Suprapubic skin (tissue), 4 donors: ENCODE data around the gene GALNT18. TPM values are rescaled to one million over a fixed set of nuclear protein-coding genes. Genes with fewer than 3 reads are reported as not detected.

ENCODE experiments used
- DNase-seq, 2 donors: peaks; one replicate each; pipeline ENCODE4 v3.0.0-alpha.2; 2019; ENCODE audit warnings: low spot score in 2 of 2
- H3K27ac ChIP-seq: fragments of 200-600 bp; sonication (generic); one replicate; pipeline ENCODE4 v1.5.1; 2019
- H3K27me3 ChIP-seq: fragments of 200-600 bp; sonication (generic); one replicate; pipeline ENCODE4 v1.5.1; 2019
- H3K36me3 ChIP-seq: fragments of 200-600 bp; sonication (generic); one replicate; pipeline ENCODE4 v1.5.1; 2019
- H3K4me1 ChIP-seq: fragments of 200-600 bp; sonication (generic); one replicate; pipeline ENCODE4 v1.5.1; 2019
- H3K4me3 ChIP-seq: fragments of 200-600 bp; sonication (generic); one replicate; pipeline ENCODE4 v1.5.1; 2019; ENCODE audit warnings: mild to moderate bottlenecking
- H3K9me3 ChIP-seq: fragments of 200-600 bp; sonication (generic); one replicate; pipeline ENCODE4 v1.5.1; 2019
- EP300 ChIP-seq: sonication (generic); formaldehyde crosslinking; IDR thresholded peaks from one replicate; pipeline ENCODE4 v1.6.1; 2017; ENCODE audit warnings: antibody characterized with exemption
- POLR2A ChIP-seq, 2 donors: fragments of 450-650 bp; IDR thresholded peaks; one replicate each; pipeline ENCODE4 v1.6.1; 2017; ENCODE audit warnings: antibody characterized with exemption in 2 of 2, mild to moderate bottlenecking in 2 of 2, moderate library complexity in 2 of 2
- POLR2AphosphoS5 ChIP-seq, 3 donors: sonication (generic); formaldehyde crosslinking; IDR thresholded peaks; one replicate each; pipeline ENCODE4 v1.6.1; 2017; ENCODE audit warnings: antibody characterized with exemption in 3 of 3
- WGBS: methylation state at CpG from one replicate; pipeline ENCODE4 v1.1.5; 2018; 5-methylcytosine and 5-hydroxymethylcytosine counted together
- total RNA-seq, 4 donors: library from RNA; depleted of rRNA; stranded (reverse); fragments of >200 nt; gene quantifications; one replicate each; pipeline ENCODE4 v1.1.0, GENCODE V29; 2016
- TF ChIP-seq, protein P1 (sequence below), 2 donors: fragments of 200-600 bp in 1 of 2; fragments of 450-650 bp in 1 of 2; sonication (generic) in 1 of 2; IDR thresholded peaks; one replicate each; pipeline ENCODE4 v1.5.1; 2016 to 2019; ENCODE audit warnings: antibody characterized with exemption in 2 of 2, mild to moderate bottlenecking in 1 of 2, moderate library complexity in 1 of 2

The GALNT18 gene
- total RNA-seq, 4 donors from 2014 or later: 20.6 to 26.0 (median 23.1) TPM

DNA sequence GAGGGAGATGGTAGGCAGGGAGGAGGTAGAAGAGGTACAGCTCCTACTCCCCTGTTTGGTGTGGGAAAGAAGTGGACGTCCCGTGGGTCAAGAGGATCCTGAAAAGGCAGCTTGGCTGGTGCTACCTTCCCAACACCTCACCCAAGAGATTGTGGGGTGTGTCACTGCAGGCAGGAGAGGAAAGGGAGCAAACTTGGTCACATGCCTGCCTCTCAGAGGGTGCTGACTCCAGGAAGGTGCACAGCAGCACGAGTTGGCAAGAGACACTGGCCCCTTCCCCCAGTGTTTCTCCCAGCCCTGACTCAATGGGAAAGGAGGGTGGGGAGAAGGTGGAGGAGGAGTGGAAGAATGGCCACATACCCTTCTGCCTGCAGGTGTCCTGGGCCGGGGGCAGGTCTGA, 368.3 kb downstream of the GALNT18 start:
- TF ChIP-seq POLR2A (IDR thresholded peaks at IDR 0.05): no peak
- TF ChIP-seq, protein P1, sequence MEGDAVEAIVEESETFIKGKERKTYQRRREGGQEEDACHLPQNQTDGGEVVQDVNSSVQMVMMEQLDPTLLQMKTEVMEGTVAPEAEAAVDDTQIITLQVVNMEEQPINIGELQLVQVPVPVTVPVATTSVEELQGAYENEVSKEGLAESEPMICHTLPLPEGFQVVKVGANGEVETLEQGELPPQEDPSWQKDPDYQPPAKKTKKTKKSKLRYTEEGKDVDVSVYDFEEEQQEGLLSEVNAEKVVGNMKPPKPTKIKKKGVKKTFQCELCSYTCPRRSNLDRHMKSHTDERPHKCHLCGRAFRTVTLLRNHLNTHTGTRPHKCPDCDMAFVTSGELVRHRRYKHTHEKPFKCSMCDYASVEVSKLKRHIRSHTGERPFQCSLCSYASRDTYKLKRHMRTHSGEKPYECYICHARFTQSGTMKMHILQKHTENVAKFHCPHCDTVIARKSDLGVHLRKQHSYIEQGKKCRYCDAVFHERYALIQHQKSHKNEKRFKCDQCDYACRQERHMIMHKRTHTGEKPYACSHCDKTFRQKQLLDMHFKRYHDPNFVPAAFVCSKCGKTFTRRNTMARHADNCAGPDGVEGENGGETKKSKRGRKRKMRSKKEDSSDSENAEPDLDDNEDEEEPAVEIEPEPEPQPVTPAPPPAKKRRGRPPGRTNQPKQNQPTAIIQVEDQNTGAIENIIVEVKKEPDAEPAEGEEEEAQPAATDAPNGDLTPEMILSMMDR (IDR thresholded peaks at IDR 0.05): no peak
- TF ChIP-seq POLR2AphosphoS5 (IDR thresholded peaks at IDR 0.05): no peak
- no peak for TF ChIP-seq EP300
- no peaks in the 10 kb centered on the region for H3K4me1 ChIP-seq
- WGBS: 64% methylated on average over 4 of the region's 4 CpGs
- H3K27me3 ChIP-seq: no peaks in the 10 kb centered on the region
- DNase-seq: no peak
- no peak overlapping the region for H3K27ac ChIP-seq
- H3K9me3 ChIP-seq: no peaks in the 10 kb centered on the region
- no peak overlapping the region for H3K4me3 ChIP-seq
- no peaks in the 10 kb centered on the region for H3K36me3 ChIP-seq

- Histone ChIP-seq H3K36me3 (no peaks in the 10 kb centered on the region), H3K4me1 (no peaks in the 10 kb centered on the region), H3K4me3 (no peak overlapping the region), H3K27ac (no peak overlapping the region), H3K9me3 (no peaks in the 10 kb centered on the region), H3K27me3 (no peaks in the 10 kb centered on the region)
- 83% methylated on average over 3 of the region's 6 CpGs for WGBS
- TF ChIP-seq, protein P1 (IDR thresholded peaks at IDR 0.05): no peak
- TF ChIP-seq POLR2A (IDR thresholded peaks at IDR 0.05): no peak
- DNase-seq: no peak
These were observed 369.4 kb downstream of the GALNT18 start for GRCh38 chr11:11252403-11252802.

DNA sequence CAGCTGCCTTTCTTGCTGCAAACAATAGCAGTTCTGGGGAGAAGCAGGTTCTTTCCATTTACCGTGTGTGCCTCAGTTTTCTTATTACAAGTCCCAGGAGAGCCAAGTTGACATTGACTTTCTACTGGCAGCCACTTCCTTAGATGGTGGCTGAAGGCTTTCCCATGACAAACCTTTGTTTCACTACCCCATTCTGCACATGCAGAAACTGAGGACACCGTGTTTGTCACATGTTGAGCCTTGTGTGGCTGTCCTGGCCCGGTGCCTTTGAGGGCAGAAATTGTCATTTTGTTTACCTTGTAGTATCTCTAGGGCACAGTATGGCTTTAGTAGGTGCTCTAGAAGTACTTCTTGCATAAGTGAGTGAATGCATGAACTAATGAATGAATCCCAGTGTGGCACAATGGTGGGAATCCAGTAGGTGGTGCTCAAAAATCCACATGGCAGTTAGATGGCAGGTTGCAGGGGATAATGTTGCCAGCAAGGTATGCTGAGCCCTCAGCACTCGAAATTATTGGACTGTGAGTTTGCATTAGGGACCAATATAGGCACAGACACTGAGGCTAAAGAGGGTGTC, 370.3 kb downstream of the GALNT18 start:
- DNase-seq: no peak
- 87% methylated on average over 4 of the region's 4 CpGs for WGBS
- Histone ChIP-seq H3K36me3 (no peaks in the 10 kb centered on the region), H3K4me1 (no peaks in the 10 kb centered on the region), H3K27me3 (no peaks in the 10 kb centered on the region), H3K9me3 (no peaks in the 10 kb centered on the region), H3K4me3 (no peak overlapping the region), H3K27ac (no peak overlapping the region)
- TF ChIP-seq POLR2A (IDR thresholded peaks at IDR 0.05) (no peak), EP300 (no peak)
- TF ChIP-seq, protein P1 (IDR thresholded peaks at IDR 0.05): no peak

GRCh38 chr11:11250470-11250869, 371.3 kb downstream of the GALNT18 start:
- Histone ChIP-seq H3K27me3 (no peaks in the 10 kb centered on the region), H3K36me3 (no peaks in the 10 kb centered on the region), H3K9me3 (no peaks in the 10 kb centered on the region), H3K4me3 (no peak overlapping the region), H3K27ac (no peak overlapping the region), H3K4me1 (no peaks in the 10 kb centered on the region)
- DNase-seq: no peak
- TF ChIP-seq POLR2A (IDR thresholded peaks at IDR 0.05): no peak
- no peak for TF ChIP-seq POLR2AphosphoS5 (IDR thresholded peaks at IDR 0.05)
- TF ChIP-seq, protein P1 (IDR thresholded peaks at IDR 0.05): no peak
- WGBS: 73% methylated on average over 2 of the region's 2 CpGs

DNA sequence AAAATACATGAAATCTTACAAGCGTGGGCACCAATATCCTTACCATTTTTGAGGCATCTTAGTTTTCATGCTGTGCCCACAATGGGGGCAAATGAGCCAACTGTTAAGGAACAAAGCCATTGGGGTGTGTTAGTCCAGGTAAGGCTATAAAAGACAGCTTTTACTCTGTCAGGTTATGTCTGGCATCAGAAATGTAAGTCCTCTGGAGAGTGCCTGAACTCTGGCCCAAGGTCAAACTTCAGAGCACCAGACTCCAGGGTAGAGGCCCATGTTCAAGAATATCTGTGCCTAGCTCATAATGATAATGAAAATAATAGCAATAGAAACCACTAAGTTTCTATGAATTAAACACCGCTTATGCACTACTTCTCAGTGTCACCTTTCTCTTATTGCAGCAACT, 374.2 kb downstream of the GALNT18 start:
- WGBS: 90% methylated on average over 2 of the region's 2 CpGs
- no peak for DNase-seq
- no peaks in the 10 kb centered on the region for H3K27me3 ChIP-seq
- H3K4me1 ChIP-seq: peaks cover 27% of the 10 kb centered on the region
- TF ChIP-seq POLR2A (IDR thresholded peaks at IDR 0.05) (no peak), POLR2AphosphoS5 (IDR thresholded peaks at IDR 0.05) (no peak), EP300 (no peak)
- TF ChIP-seq, protein P1 (IDR thresholded peaks at IDR 0.05): no peak
- H3K9me3 ChIP-seq: no peaks in the 10 kb centered on the region
- H3K4me3 ChIP-seq: no peak overlapping the region
- no peak overlapping the region for H3K27ac ChIP-seq
- no peaks in the 10 kb centered on the region for H3K36me3 ChIP-seq
